Osteocyte (in vitro differentiated cells): ENCODE data around the gene CARMIL1. TPM values are rescaled to one million over a fixed set of nuclear protein-coding genes. Genes with fewer than 3 reads are reported as not detected.
A peak's percentile ranks its signal among the peaks of the same experiment; 100 is the strongest.

ENCODE experiments used
- DNase-seq: peaks from one replicate; pipeline ENCODE4 v3.0.0; 2021; ENCODE audit warnings: mixed read lengths; ENCODE audit not compliant: unreplicated experiment; ENCODE audit errors: extremely low spot score
- H3K27ac Mint-ChIP-seq: one replicate; pipeline ENCODE4 v1.8.0; 2021; ENCODE audit warnings: mild to moderate bottlenecking, mixed read lengths; ENCODE audit not compliant: unreplicated experiment
- H3K27me3 Mint-ChIP-seq: one replicate; pipeline ENCODE4 v1.8.0; 2021; ENCODE audit warnings: mixed read lengths; ENCODE audit not compliant: unreplicated experiment
- H3K36me3 Mint-ChIP-seq: one replicate; pipeline ENCODE4 v1.8.0; 2021; ENCODE audit warnings: mixed read lengths; ENCODE audit not compliant: unreplicated experiment
- H3K4me1 Mint-ChIP-seq: one replicate; pipeline ENCODE4 v1.8.0; 2021; ENCODE audit warnings: mixed read lengths; ENCODE audit not compliant: unreplicated experiment
- H3K4me3 Mint-ChIP-seq: one replicate; pipeline ENCODE4 v1.8.0; 2021; ENCODE audit warnings: mild to moderate bottlenecking, moderate library complexity, mixed read lengths; ENCODE audit not compliant: unreplicated experiment
- H3K9me3 Mint-ChIP-seq: one replicate; pipeline ENCODE4 v1.8.0; 2021; ENCODE audit warnings: mixed read lengths; ENCODE audit not compliant: unreplicated experiment
- total RNA-seq: library from RNA; stranded (reverse); gene quantifications from 2 replicates; pipeline ENCODE4 v1.2.1, GENCODE V29; 2021
- TF ChIP-seq, protein P1 (sequence below): fragments of 200-600 bp; sonication (generic); IDR thresholded peaks from 2 replicates; pipeline ENCODE4 v1.5.0; 2021; ENCODE audit warnings: antibody characterized with exemption, mild to moderate bottlenecking, moderate library complexity

CARMIL1 gene
- total RNA-seq, 1 donor from 2014 or later: 14.9 TPM

DNA sequence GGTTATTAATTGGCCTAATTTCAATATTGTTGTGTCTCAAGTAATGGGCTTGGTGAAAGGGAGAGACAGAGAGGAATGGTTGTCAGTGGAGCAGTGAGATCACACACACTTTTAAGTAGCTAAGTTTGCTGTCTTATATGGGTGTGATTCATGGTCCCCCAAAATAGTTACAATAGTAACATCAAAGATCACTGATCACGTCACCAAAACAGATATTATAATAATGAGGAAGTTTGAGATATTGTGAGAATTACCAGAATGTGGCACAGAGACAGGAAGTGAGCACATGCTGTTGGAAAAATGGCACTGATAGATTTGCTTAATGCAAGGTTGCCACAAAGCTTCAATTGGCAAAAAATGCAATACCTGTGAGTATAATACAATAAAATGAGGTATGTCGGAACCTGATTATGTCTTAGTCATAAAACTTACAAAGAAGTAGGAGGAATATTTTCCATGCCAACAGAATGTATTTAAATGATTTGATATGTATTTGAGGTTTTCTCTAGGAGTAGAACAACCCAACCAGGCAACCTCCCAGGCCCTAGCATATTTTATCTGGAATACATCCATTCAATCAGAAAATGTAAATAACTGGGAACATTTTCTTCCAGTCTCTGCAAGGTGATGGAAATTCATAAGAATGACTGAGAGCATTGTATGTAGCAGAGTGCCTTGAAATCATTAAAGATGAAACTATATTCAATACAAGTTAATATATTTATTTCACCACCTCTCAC lies 167.8 kb downstream of the CARMIL1 start:
- peaks cover 11% of the 10 kb centered on the region for H3K9me3 Mint-ChIP-seq
- no peaks in the 10 kb centered on the region for H3K27me3 Mint-ChIP-seq
- H3K27ac Mint-ChIP-seq: peak overlapping the region; percentile 53
- peaks cover 8% of the 10 kb centered on the region for H3K36me3 Mint-ChIP-seq
- no peak for DNase-seq
- no peak overlapping the region for H3K4me3 Mint-ChIP-seq
- H3K4me1 Mint-ChIP-seq: peaks cover 37% of the 10 kb centered on the region
- TF ChIP-seq, protein P1, sequence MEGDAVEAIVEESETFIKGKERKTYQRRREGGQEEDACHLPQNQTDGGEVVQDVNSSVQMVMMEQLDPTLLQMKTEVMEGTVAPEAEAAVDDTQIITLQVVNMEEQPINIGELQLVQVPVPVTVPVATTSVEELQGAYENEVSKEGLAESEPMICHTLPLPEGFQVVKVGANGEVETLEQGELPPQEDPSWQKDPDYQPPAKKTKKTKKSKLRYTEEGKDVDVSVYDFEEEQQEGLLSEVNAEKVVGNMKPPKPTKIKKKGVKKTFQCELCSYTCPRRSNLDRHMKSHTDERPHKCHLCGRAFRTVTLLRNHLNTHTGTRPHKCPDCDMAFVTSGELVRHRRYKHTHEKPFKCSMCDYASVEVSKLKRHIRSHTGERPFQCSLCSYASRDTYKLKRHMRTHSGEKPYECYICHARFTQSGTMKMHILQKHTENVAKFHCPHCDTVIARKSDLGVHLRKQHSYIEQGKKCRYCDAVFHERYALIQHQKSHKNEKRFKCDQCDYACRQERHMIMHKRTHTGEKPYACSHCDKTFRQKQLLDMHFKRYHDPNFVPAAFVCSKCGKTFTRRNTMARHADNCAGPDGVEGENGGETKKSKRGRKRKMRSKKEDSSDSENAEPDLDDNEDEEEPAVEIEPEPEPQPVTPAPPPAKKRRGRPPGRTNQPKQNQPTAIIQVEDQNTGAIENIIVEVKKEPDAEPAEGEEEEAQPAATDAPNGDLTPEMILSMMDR: no peak

DNA sequence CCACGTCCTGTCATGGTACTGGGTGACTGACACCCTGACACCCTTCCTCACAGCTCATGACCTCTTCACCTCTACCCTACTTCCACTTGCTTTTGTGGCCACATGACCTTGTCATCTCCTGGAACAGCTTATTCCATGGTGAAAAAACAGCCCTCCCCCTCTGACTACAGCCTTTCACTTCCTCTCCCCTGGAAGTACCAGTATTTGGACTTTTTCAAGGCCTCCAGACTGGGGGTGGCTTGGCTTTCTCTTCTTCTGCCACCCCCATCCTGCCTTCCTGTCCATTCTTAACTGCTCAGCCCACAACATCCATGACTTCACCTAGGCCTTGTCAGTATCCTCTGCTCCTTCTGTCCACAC lies 168.4 kb downstream of the CARMIL1 start:
- Mint-ChIP-seq H3K27me3 (no peaks in the 10 kb centered on the region), H3K4me3 (no peak overlapping the region), H3K4me1 (peaks cover 36% of the 10 kb centered on the region), H3K36me3 (peaks cover 8% of the 10 kb centered on the region), H3K9me3 (peaks cover 11% of the 10 kb centered on the region), H3K27ac (peak overlapping the region; percentile 53)
- TF ChIP-seq, protein P1: no peak
- no peak for DNase-seq

DNA sequence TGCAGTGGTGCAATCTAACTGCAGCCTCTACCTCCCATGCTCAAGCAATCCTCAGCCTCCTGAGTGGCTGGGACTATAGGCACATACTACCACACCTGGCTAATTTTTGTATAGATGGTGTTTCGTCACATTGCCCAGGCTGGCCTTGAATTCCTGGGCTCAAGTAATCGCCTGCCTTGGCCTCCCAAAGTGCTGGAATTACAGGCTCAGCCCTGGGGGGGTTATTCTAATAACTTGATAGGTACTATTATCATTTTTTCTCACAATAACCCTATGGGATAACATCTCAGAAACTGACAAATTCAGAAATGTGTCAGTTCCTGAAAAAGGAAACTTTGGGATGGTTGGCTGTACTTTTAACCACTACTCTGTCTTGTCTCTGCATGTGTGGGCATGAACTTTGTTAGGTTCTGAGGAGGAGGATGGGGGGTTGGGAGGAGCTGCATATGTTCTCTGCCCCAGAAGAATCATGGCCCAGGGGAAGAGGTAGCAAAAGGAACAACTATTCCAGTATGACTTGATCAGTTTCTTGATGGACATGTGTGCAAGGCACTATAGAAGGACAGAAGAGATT lies 169.9 kb downstream of the CARMIL1 start:
- no peak for DNase-seq
- peaks cover 11% of the 10 kb centered on the region for H3K9me3 Mint-ChIP-seq
- peaks cover 31% of the 10 kb centered on the region for H3K4me1 Mint-ChIP-seq
- TF ChIP-seq, protein P1: no peak
- H3K27ac Mint-ChIP-seq: peak overlapping the region; percentile 13
- H3K27me3 Mint-ChIP-seq: no peaks in the 10 kb centered on the region
- peaks cover 8% of the 10 kb centered on the region for H3K36me3 Mint-ChIP-seq
- H3K4me3 Mint-ChIP-seq: no peak overlapping the region

DNA sequence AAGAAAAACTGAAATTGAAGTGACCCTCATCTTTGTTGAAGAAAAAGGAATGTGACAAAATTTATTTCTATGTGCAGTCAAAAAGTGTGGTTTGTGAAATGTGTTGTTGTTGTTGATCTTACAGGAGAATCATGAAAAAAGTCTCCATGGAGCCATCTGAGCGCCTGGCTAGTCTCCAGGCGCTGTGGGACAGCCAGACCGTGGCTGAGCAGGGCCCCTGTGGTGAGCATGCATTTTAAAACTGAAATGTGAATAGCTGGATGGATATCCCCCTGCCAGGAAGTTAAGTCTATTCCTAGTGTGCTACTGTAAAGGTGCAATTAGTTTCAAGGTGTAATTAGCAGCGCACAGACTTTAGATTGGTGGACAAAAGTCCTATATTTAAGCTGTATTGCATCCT lies 170.6 kb downstream of the CARMIL1 start:
- Mint-ChIP-seq H3K36me3 (peaks cover 8% of the 10 kb centered on the region), H3K4me3 (no peak overlapping the region), H3K9me3 (peaks cover 11% of the 10 kb centered on the region), H3K27me3 (no peaks in the 10 kb centered on the region), H3K27ac (peak overlapping the region; percentile 33), H3K4me1 (peaks cover 31% of the 10 kb centered on the region)
- no peak for DNase-seq
- TF ChIP-seq, protein P1: no peak

DNA sequence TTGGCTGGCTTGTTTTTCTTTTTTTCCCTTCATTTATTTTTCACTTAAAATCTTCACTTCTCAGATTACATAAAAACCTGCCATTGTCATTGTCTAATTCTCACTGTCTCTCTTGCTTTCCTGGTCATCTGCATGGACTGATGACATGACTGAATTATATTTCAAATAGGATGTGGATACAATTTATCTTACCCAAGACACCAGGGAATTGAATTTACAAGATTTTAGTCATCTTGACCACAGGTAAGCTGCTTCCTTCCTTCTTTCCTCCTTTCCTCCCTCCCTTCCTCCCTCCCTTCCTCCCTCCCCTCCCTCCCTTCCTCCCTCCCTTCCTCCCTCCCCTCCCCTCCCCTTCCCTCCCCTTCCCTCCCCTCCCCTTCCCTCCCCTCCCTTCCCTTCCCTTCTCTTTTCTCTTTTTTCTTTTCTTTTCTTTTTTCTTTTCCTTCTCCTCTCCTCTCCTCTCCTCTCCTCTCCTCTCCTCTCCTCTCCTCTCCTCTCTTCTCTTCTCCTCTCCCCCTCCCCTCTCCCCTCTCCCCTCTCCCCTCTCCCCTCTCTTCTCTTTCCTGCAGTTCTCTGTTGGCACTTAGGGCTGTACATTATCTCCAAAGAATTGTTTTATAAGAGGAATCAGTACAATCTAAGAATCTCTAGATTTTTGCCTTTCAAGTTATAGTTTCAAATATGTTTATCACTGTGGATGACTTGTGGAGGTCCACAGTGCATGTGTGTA lies 171.5 kb downstream of the CARMIL1 start:
- Mint-ChIP-seq H3K36me3 (peaks cover 4% of the 10 kb centered on the region), H3K9me3 (peaks cover 6% of the 10 kb centered on the region), H3K27me3 (no peaks in the 10 kb centered on the region), H3K4me1 (peaks cover 31% of the 10 kb centered on the region), H3K27ac (no peak overlapping the region), H3K4me3 (no peak overlapping the region)
- TF ChIP-seq, protein P1: no peak
- DNase-seq: no peak
